ENCODE results near the gene BAHCC1.

Gene BAHCC1

GRCh38 chr17:81418710-81419318, 23.6 kb downstream of the BAHCC1 start:
- TF ChIP-seq EZH2phosphoT487 (IDR thresholded peaks at IDR 0.05; ENCODE audit: borderline replicate concordance) = no peak
- no peak for TF ChIP-seq CTCF (conservative IDR thresholded peaks at IDR 0.05; ENCODE audit: low read length)
- Histone ChIP-seq H3K27me3 (ENCODE audit: insufficient read depth, low read length, poor library complexity, severe bottlenecking) (no peaks in the 10 kb centered on the region), H3K36me3 (ENCODE audit: insufficient read depth, low read length) (peaks cover 14% of the 10 kb centered on the region; the same call in 1 of the 2 replicates), H3K4me3 (ENCODE audit: low read length, poor library complexity, severe bottlenecking) (no peak overlapping the region), H3K9me3 (ENCODE audit: insufficient read depth, low read depth, low read length) (no peaks in the 10 kb centered on the region), H3K9ac (ENCODE audit: low read depth, low read length, poor library complexity, severe bottlenecking) (no peak overlapping the region), H3K9me2 (replicated peaks; ENCODE audit: low read depth, low read length) (no peaks in the 10 kb centered on the region), H3F3A (ENCODE audit: low read depth) (no peaks in the 10 kb centered on the region), H3K4me1 (ENCODE audit: insufficient read depth, low read length, poor library complexity, severe bottlenecking) (no peaks in the 10 kb centered on the region), H3K79me2 (ENCODE audit: insufficient read depth, low read length) (peaks cover 98% of the 10 kb centered on the region), H2AFZ (ENCODE audit: low read length) (no peak overlapping the region), H3K4me2 (ENCODE audit: low read depth, low read length, poor library complexity, severe bottlenecking) (no peak overlapping the region), H4K20me1 (ENCODE audit: insufficient read depth, low read length, poor library complexity, severe bottlenecking) (peaks cover 57% of the 10 kb centered on the region)

- Histone ChIP-seq H3K9me2 (replicated peaks; ENCODE audit: low read depth, low read length) (no peaks in the 10 kb centered on the region), H3F3A (ENCODE audit: low read depth) (no peaks in the 10 kb centered on the region; the same call in 1 of the 2 replicates), H3K9me3 (ENCODE audit: insufficient read depth, low read depth, low read length) (no peaks in the 10 kb centered on the region), H3K9ac (ENCODE audit: low read depth, low read length, poor library complexity, severe bottlenecking) (no peak overlapping the region), H3K36me3 (ENCODE audit: insufficient read depth, low read length) (peaks cover 14% of the 10 kb centered on the region; the same call in 1 of the 2 replicates), H3K27me3 (ENCODE audit: insufficient read depth, low read length, poor library complexity, severe bottlenecking) (no peaks in the 10 kb centered on the region), H2AFZ (ENCODE audit: low read length) (no peak overlapping the region), H4K20me1 (ENCODE audit: insufficient read depth, low read length, poor library complexity, severe bottlenecking) (peaks cover 59% of the 10 kb centered on the region), H3K79me2 (ENCODE audit: insufficient read depth, low read length) (peaks cover 98% of the 10 kb centered on the region), H3K4me1 (ENCODE audit: insufficient read depth, low read length, poor library complexity, severe bottlenecking) (no peaks in the 10 kb centered on the region), H3K4me3 (ENCODE audit: low read length, poor library complexity, severe bottlenecking) (no peak overlapping the region), H3K4me2 (ENCODE audit: low read depth, low read length, poor library complexity, severe bottlenecking) (no peak overlapping the region)
- TF ChIP-seq EZH2phosphoT487 (IDR thresholded peaks at IDR 0.05; ENCODE audit: borderline replicate concordance) (no peak), CTCF (conservative IDR thresholded peaks at IDR 0.05; ENCODE audit: low read length) (no peak)
Measured at GRCh38 chr17:81419319-81419885, 24.1 kb downstream of the BAHCC1 start.

- H3K4me2 ChIP-seq (ENCODE audit: low read depth, low read length, poor library complexity, severe bottlenecking) = no peak overlapping the region
Measured at GRCh38 chr17:81419886-81420768, 24.9 kb downstream of the BAHCC1 start.

More at GRCh38 chr17:81419886-81420768, 24.9 kb downstream of the BAHCC1 start:
- H3F3A ChIP-seq (ENCODE audit: low read depth) = peaks cover 4% of the 10 kb centered on the region
- H3K27me3 ChIP-seq (ENCODE audit: insufficient read depth, low read length, poor library complexity, severe bottlenecking) = no peaks in the 10 kb centered on the region
- peaks cover 98% of the 10 kb centered on the region for H3K79me2 ChIP-seq (ENCODE audit: insufficient read depth, low read length)
- no peak overlapping the region for H2AFZ ChIP-seq (ENCODE audit: low read length)
- peaks cover 14% of the 10 kb centered on the region; the same call in 1 of the 2 replicates for H3K36me3 ChIP-seq (ENCODE audit: insufficient read depth, low read length)
- no peaks in the 10 kb centered on the region for H3K9me3 ChIP-seq (ENCODE audit: insufficient read depth, low read depth, low read length)
- no peaks in the 10 kb centered on the region for H3K4me1 ChIP-seq (ENCODE audit: insufficient read depth, low read length, poor library complexity, severe bottlenecking)
- TF ChIP-seq EZH2phosphoT487 (IDR thresholded peaks at IDR 0.05; ENCODE audit: borderline replicate concordance) = no peak
- TF ChIP-seq CTCF (conservative IDR thresholded peaks at IDR 0.05; ENCODE audit: low read length) = no peak
- H3K9me2 ChIP-seq (replicated peaks; ENCODE audit: low read depth, low read length) = no peaks in the 10 kb centered on the region
- no peak overlapping the region for H3K4me3 ChIP-seq (ENCODE audit: low read length, poor library complexity, severe bottlenecking)
- H4K20me1 ChIP-seq (ENCODE audit: insufficient read depth, low read length, poor library complexity, severe bottlenecking) = peaks cover 61% of the 10 kb centered on the region
- H3K9ac ChIP-seq (ENCODE audit: low read depth, low read length, poor library complexity, severe bottlenecking) = no peak overlapping the region
